ENCODE data around the gene CEACAM1. TPM values are rescaled to one million over a fixed set of nuclear protein-coding genes. Genes with fewer than 3 reads are reported as not detected.

CEACAM1 gene
- total and polyA plus RNA-seq, 2 of the 13 experiments (the other 11 are each of a cell fraction or from before 2014, with no cell fraction given): 13.5 to 332 TPM

DNA sequence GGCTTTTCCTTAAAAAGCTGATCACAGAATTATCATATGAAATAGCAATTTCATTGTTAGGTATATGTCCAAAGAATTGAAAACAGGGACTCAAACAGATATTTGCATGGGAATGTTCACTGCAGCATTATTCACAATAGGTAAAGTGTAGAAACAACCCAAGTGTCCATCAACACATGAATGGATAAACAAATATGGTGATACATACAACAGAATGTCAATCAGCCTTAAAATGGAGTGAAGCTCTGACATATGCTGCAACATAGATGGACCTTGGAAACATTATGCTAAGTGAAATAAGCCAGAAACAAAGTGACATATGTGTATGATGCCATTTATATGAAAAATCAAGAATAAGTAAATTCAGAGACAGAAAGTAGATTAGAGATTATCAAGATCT is 6.1 kb upstream of the CEACAM1 start (continued):
- TF ChIP-seq AGO1 (IDR thresholded peaks at IDR 0.05; ENCODE audit: low read depth, low read length, poor library complexity, severe bottlenecking): no peak
- no peak for TF ChIP-seq IRF2 (CRISPR knock-in tag; IDR thresholded peaks at IDR 0.05)
- no peak for TF ChIP-seq SMAD1 (CRISPR knock-in tag; IDR thresholded peaks at IDR 0.05; ENCODE audit: borderline replicate concordance, low read depth)
- TF ChIP-seq MTF2 (CRISPR knock-in tag; IDR thresholded peaks at IDR 0.05; ENCODE audit: borderline replicate concordance): no peak
- TF ChIP-seq, protein P1, sequence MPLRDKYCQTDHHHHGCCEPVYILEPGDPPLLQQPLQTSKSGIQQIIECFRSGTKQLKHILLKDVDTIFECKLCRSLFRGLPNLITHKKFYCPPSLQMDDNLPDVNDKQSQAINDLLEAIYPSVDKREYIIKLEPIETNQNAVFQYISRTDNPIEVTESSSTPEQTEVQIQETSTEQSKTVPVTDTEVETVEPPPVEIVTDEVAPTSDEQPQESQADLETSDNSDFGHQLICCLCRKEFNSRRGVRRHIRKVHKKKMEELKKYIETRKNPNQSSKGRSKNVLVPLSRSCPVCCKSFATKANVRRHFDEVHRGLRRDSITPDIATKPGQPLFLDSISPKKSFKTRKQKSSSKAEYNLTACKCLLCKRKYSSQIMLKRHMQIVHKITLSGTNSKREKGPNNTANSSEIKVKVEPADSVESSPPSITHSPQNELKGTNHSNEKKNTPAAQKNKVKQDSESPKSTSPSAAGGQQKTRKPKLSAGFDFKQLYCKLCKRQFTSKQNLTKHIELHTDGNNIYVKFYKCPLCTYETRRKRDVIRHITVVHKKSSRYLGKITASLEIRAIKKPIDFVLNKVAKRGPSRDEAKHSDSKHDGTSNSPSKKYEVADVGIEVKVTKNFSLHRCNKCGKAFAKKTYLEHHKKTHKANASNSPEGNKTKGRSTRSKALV (CRISPR knock-in tag; IDR thresholded peaks at IDR 0.05): no peak
- no peak for TF ChIP-seq RAD21 (CRISPR knock-in tag; IDR thresholded peaks at IDR 0.05)
- no peak for TF ChIP-seq EP300 (IDR thresholded peaks at IDR 0.05; ENCODE audit: low read depth in 2 of 2, low read length in 2 of 2)
- TF ChIP-seq EP300 (CRISPR knock-in tag; IDR thresholded peaks at IDR 0.05; ENCODE audit: borderline replicate concordance): no peak

DNA sequence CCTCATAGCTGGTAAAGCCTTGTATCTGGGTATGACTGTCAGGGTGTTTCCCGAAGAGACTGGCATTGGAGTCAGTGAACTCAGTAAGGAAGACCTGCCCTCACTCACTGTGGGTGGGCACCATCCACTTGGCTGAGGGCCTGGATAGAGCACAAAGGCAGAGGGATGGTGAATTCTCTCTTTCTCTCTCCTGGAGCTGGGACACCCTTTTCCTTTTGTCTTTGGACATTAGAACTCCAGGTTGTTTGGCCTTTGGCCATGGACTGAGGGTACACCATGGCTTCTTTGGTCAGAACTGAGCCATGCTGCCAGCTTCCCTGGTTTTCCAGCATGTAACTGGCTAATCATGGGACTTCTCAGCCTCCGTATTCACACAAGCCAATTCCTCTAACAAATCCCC is 4.6 kb upstream of the CEACAM1 start:
- intact Hi-C loops (cut with micrococcal nuclease; ENCODE audit: unreplicated experiment) (no loop called here), in situ Hi-C loops (cut with HindIII; ENCODE audit: extremely low pct_ligation_motif_present, low pct_unique_long_range_greater_than_20kb) (no loop called here)
- no peaks in the 10 kb centered on the region for H4K20me1 ChIP-seq (ENCODE audit: insufficient read depth, low read length)
- H3K79me2 ChIP-seq (ENCODE audit: insufficient read depth, low read length): peaks cover 9% of the 10 kb centered on the region
- no peak overlapping the region for H3K27ac ChIP-seq (ENCODE audit: extremely low read length, insufficient read depth, low read length)
- no TSS peak for BruUV-seq (replicated peaks)
- ChIA-PET CTCF (ENCODE audit: low intra/inter-chr PET ratio, low total read pairs) (interaction anchor here (1.8 kb wide), 1 partner anchor 83 kb away, joined by 4 read pairs; no protein-coding TSS in a partner anchor), POLR2A (no interaction called here)
- no peak overlapping the region for H3K4me3 ChIP-seq (replicated peaks in 1 of 3; ENCODE audit: insufficient read depth in 1 of 3, low read depth in 2 of 3, low read length in 3 of 3)
- ATAC-seq: no peak
- no peak overlapping the region for H3K9ac ChIP-seq (ENCODE audit: insufficient read depth, low read depth, low read length)
- H3K27me3 ChIP-seq (ENCODE audit: control insufficient read depth in 1 of 2, insufficient read depth in 2 of 2, low read length in 2 of 2): no peaks in the 10 kb centered on the region
- no peaks in the 10 kb centered on the region for H3K9me3 ChIP-seq (ENCODE audit: low read length)
- no peaks in the 10 kb centered on the region for H3K36me3 ChIP-seq (replicated peaks in 1 of 2; ENCODE audit: control insufficient read depth in 1 of 2, insufficient read depth in 2 of 2, low read length in 2 of 2)
- 100% methylated on average over 1 of the region's 2 CpGs for WGBS (ENCODE audit: low lambda C conversion rate)
- no peak for FAIRE-seq
- no peak overlapping the region for H2AFZ ChIP-seq (ENCODE audit: low read length)
- H3K4me1 ChIP-seq (ENCODE audit: insufficient read depth, low read length): peaks cover 14% of the 10 kb centered on the region
- no peak for DNase-seq (ENCODE audit: low spot score)
- H3K4me2 ChIP-seq (ENCODE audit: low read depth, low read length): no peak overlapping the region
- TF ChIP-seq SOX5 (CRISPR knock-in tag; IDR thresholded peaks at IDR 0.05; ENCODE audit: borderline replicate concordance): no peak
- TF ChIP-seq MTF2 (CRISPR knock-in tag; IDR thresholded peaks at IDR 0.05; ENCODE audit: borderline replicate concordance): no peak
- no peak for TF ChIP-seq GATA4 (IDR thresholded peaks at IDR 0.05; ENCODE audit: borderline replicate concordance, low read depth)
- no peak for TF ChIP-seq ZKSCAN8 (CRISPR knock-in tag; IDR thresholded peaks at IDR 0.05; ENCODE audit: borderline replicate concordance)
- no peak for TF ChIP-seq ZNF383 (CRISPR knock-in tag; IDR thresholded peaks at IDR 0.05; ENCODE audit: borderline replicate concordance)
- TF ChIP-seq TGIF2 (CRISPR knock-in tag; IDR thresholded peaks at IDR 0.05): no peak
- no peak for TF ChIP-seq KMT2A (CRISPR knock-in tag; IDR thresholded peaks at IDR 0.05)
- TF ChIP-seq, protein P2, sequence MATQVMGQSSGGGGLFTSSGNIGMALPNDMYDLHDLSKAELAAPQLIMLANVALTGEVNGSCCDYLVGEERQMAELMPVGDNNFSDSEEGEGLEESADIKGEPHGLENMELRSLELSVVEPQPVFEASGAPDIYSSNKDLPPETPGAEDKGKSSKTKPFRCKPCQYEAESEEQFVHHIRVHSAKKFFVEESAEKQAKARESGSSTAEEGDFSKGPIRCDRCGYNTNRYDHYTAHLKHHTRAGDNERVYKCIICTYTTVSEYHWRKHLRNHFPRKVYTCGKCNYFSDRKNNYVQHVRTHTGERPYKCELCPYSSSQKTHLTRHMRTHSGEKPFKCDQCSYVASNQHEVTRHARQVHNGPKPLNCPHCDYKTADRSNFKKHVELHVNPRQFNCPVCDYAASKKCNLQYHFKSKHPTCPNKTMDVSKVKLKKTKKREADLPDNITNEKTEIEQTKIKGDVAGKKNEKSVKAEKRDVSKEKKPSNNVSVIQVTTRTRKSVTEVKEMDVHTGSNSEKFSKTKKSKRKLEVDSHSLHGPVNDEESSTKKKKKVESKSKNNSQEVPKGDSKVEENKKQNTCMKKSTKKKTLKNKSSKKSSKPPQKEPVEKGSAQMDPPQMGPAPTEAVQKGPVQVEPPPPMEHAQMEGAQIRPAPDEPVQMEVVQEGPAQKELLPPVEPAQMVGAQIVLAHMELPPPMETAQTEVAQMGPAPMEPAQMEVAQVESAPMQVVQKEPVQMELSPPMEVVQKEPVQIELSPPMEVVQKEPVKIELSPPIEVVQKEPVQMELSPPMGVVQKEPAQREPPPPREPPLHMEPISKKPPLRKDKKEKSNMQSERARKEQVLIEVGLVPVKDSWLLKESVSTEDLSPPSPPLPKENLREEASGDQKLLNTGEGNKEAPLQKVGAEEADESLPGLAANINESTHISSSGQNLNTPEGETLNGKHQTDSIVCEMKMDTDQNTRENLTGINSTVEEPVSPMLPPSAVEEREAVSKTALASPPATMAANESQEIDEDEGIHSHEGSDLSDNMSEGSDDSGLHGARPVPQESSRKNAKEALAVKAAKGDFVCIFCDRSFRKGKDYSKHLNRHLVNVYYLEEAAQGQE (IDR thresholded peaks at IDR 0.05; ENCODE audit: borderline replicate concordance in 1 of 2, low read depth in 1 of 2, low read length in 2 of 2): no peak
- TF ChIP-seq, protein P3, sequence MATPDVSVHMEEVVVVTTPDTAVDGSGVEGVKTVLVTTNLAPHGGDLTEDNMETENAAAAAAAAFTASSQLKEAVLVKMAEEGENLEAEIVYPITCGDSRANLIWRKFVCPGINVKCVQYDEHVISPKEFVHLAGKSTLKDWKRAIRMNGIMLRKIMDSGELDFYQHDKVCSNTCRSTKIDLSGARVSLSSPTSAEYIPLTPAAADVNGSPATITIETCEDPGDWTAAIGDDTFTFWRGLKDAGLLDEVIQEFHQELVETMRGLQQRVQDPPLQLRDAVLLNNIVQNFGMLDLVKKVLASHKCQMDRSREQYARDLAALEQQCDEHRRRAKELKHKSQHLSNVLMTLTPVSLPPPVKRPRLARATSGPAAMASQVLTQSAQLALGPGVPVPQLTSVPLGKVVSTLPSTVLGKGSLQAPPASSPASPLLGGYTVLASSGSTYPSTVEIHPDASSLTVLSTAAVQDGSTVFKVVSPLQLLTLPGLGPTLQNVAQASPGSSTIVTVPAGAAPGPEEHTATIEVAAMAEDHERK (CRISPR knock-in tag; IDR thresholded peaks at IDR 0.05; ENCODE audit: low read depth): no peak
- no peak for TF ChIP-seq MEIS1 (CRISPR knock-in tag; IDR thresholded peaks at IDR 0.05; ENCODE audit: borderline replicate concordance)
- no peak for TF ChIP-seq ZNF547 (CRISPR knock-in tag; IDR thresholded peaks at IDR 0.05)

All from HepG2 (cell line).